ENCODE measurements around the gene OPRL1.
"Not testable (repeated sequence)": the region's sequence is repeated elsewhere in the genome, so short reads cannot be mapped to it uniquely, and the experiment has no call there.

OPRL1 gene

GRCh38 chr20:64110411-64111068 lies 30.7 kb downstream of the OPRL1 start:
- no peak for DNase-seq (ENCODE audit: low read depth in 1 of 2, low spot score in 1 of 2)
- in situ Hi-C loops (cut with HindIII; ENCODE audit: low pct_unique_long_range_greater_than_20kb, low sequenced_read_pairs): no loop called here
- no peak for TF ChIP-seq JUND (IDR thresholded peaks at IDR 0.05; ENCODE audit: low read depth)

GRCh38 chr20:64111841-64112641 lies 32.2 kb downstream of the OPRL1 start:
- in situ Hi-C loops (cut with HindIII; ENCODE audit: low pct_unique_long_range_greater_than_20kb, low sequenced_read_pairs): no loop called here

GRCh38 chr20:64112691-64113443 lies 33.0 kb downstream of the OPRL1 start:
- no peak for TF ChIP-seq JUND (IDR thresholded peaks at IDR 0.05; ENCODE audit: low read depth)
- no peak for DNase-seq (ENCODE audit: low read depth in 1 of 2, low spot score in 1 of 2)
- in situ Hi-C loops (cut with HindIII; ENCODE audit: low pct_unique_long_range_greater_than_20kb, low sequenced_read_pairs): no loop called here

More at GRCh38 chr20:64111841-64112641, 32.2 kb downstream of the OPRL1 start:
- TF ChIP-seq JUND (IDR thresholded peaks at IDR 0.05; ENCODE audit: low read depth): no peak
- DNase-seq (ENCODE audit: low read depth in 1 of 2, low spot score in 1 of 2): no peak

- DNase-seq (ENCODE audit: low read depth in 1 of 2, low spot score in 1 of 2): no peak
- TF ChIP-seq JUND (IDR thresholded peaks at IDR 0.05; ENCODE audit: low read depth): no peak
- in situ Hi-C loops (cut with HindIII; ENCODE audit: low pct_unique_long_range_greater_than_20kb, low sequenced_read_pairs): no loop called here
These were observed 33.5 kb downstream of the OPRL1 start for GRCh38 chr20:64113444-64113775.

GRCh38 chr20:64113796-64114355 lies 34.0 kb downstream of the OPRL1 start:
- in situ Hi-C loops (cut with HindIII; ENCODE audit: low pct_unique_long_range_greater_than_20kb, low sequenced_read_pairs): no loop called here
- no peak for DNase-seq (ENCODE audit: low read depth in 1 of 2, low spot score in 1 of 2)
- no peak for TF ChIP-seq JUND (IDR thresholded peaks at IDR 0.05; ENCODE audit: low read depth)

GRCh38 chr20:64114356-64114971 lies 34.6 kb downstream of the OPRL1 start:
- no peak for TF ChIP-seq JUND (IDR thresholded peaks at IDR 0.05; ENCODE audit: low read depth)
- DNase-seq (ENCODE audit: low read depth in 1 of 2, low spot score in 1 of 2): no peak
- in situ Hi-C loops (cut with HindIII; ENCODE audit: low pct_unique_long_range_greater_than_20kb, low sequenced_read_pairs): no loop called here

GRCh38 chr20:64115171-64115911 lies 35.5 kb downstream of the OPRL1 start:
- DNase-seq (ENCODE audit: low read depth in 1 of 2, low spot score in 1 of 2): no peak
- in situ Hi-C loops (cut with HindIII; ENCODE audit: low pct_unique_long_range_greater_than_20kb, low sequenced_read_pairs): no loop called here
- TF ChIP-seq JUND (IDR thresholded peaks at IDR 0.05; ENCODE audit: low read depth): no peak

GRCh38 chr20:64116016-64116415 lies 36.1 kb downstream of the OPRL1 start:
- DNase-seq (ENCODE audit: low read depth in 1 of 2, low spot score in 1 of 2): no peak
- in situ Hi-C loops (cut with HindIII; ENCODE audit: low pct_unique_long_range_greater_than_20kb, low sequenced_read_pairs): no loop called here
- TF ChIP-seq JUND (IDR thresholded peaks at IDR 0.05; ENCODE audit: low read depth): no peak

- no peak for TF ChIP-seq JUND (IDR thresholded peaks at IDR 0.05; ENCODE audit: low read depth)
- DNase-seq (ENCODE audit: low read depth in 1 of 2, low spot score in 1 of 2): no peak
- in situ Hi-C loops (cut with HindIII; ENCODE audit: low pct_unique_long_range_greater_than_20kb, low sequenced_read_pairs): no loop called here
These were observed 36.9 kb downstream of the OPRL1 start for GRCh38 chr20:64116541-64117431.

- DNase-seq (ENCODE audit: low read depth in 1 of 2, low spot score in 1 of 2); in situ Hi-C loops (cut with HindIII; ENCODE audit: low pct_unique_long_range_greater_than_20kb, low sequenced_read_pairs): not testable (repeated sequence)
These were observed 37.5 kb downstream of the OPRL1 start for GRCh38 chr20:64117432-64117777.

- in situ Hi-C loops (cut with HindIII; ENCODE audit: low pct_unique_long_range_greater_than_20kb, low sequenced_read_pairs): no loop called here
- DNase-seq (ENCODE audit: low read depth in 1 of 2, low spot score in 1 of 2): no peak
- no peak for TF ChIP-seq JUND (IDR thresholded peaks at IDR 0.05; ENCODE audit: low read depth)
These were observed 39.4 kb downstream of the OPRL1 start for GRCh38 chr20:64119301-64119680.

Measured in T47D (cell line).